Measurements from ENCODE around the gene BNC2.

DNA sequence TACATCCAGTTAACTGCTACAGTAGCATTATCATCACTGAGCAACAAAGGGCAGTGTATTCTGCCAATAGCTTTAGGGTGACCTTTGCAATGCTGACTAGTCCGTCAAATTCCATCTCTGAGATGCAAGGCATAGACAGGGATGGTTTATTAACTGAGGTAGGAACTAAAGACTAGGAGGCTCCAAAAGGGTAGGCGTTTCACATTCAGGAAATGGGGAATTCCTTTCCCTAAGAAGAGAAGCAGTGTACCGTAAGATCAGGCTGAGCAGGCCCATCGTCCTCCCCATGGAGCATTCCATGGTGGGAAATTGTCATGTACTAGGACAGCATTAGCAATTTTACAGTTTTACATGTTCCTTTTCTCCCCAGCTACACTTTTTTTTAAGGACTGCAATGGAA, 157.7 kb downstream of the BNC2 start:
- TF ChIP-seq CTCF (conservative IDR thresholded peaks at IDR 0.05; ENCODE audit: low read depth, low read length): no peak
- TF ChIP-seq EZH2 (IDR thresholded peaks at IDR 0.05; ENCODE audit: low read length, unreplicated experiment): no peak
- TF ChIP-seq EZH2phosphoT487 (IDR thresholded peaks at IDR 0.05; ENCODE audit: borderline replicate concordance, low read length): no peak
